Measurements from ENCODE around the gene MTHFSD. TPM values are rescaled to one million over a fixed set of nuclear protein-coding genes. Genes with fewer than 3 reads are reported as not detected.

Gene MTHFSD
- total RNA-seq, 6 experiments from 2014 or later, result 5.9 to 11.6 (median 9.0) TPM

GRCh38 chr16:86491640-86492023 lies 63.4 kb downstream of the MTHFSD start:
- Histone ChIP-seq H3K9me3 (no peaks in the 10 kb centered on the region), H3K27ac (no peak overlapping the region), H3K4me3 (no peak overlapping the region), H3K27me3 (peaks cover 0 to 12% of the 10 kb centered on the region in 2 donors), H3K4me1 (no peaks in the 10 kb centered on the region), H3K36me3 (no peaks in the 10 kb centered on the region)
- ATAC-seq (no peak), DNase-seq (no peak)
- TF ChIP-seq POLR2A (IDR thresholded peaks at IDR 0.05) (no peak), CTCF (IDR thresholded peaks at IDR 0.05) (no peak)
- intact Hi-C loops (cut with DNase I), result no loop called here
- WGBS (ENCODE audit: insufficient coverage, low coverage, low lambda C conversion rate, missing lambda C conversion rate), result 43% methylated on average over 7 of the region's 7 CpGs

- Histone ChIP-seq H3K4me1 (no peaks in the 10 kb centered on the region), H3K27ac (no peak overlapping the region), H3K27me3 (peaks cover 0 to 12% of the 10 kb centered on the region in 2 donors), H3K9me3 (no peaks in the 10 kb centered on the region), H3K4me3 (no peak overlapping the region), H3K36me3 (no peaks in the 10 kb centered on the region)
- 44% methylated on average over 11 of the region's 13 CpGs for WGBS (ENCODE audit: insufficient coverage, low coverage, low lambda C conversion rate, missing lambda C conversion rate)
- ATAC-seq, result no peak
- TF ChIP-seq CTCF (IDR thresholded peaks at IDR 0.05) (no peak), POLR2A (IDR thresholded peaks at IDR 0.05) (no peak)
- no peak for DNase-seq
- intact Hi-C loops (cut with DNase I), result no loop called here
Measured at GRCh38 chr16:86490859-86491639, 64.0 kb downstream of the MTHFSD start.

GRCh38 chr16:86485746-86486145 lies 69.3 kb downstream of the MTHFSD start:
- Histone ChIP-seq H3K27me3 (peaks cover 0 to 5% of the 10 kb centered on the region in 2 donors), H3K9me3 (no peaks in the 10 kb centered on the region), H3K27ac (no peak overlapping the region), H3K4me1 (no peaks in the 10 kb centered on the region), H3K4me3 (no peak overlapping the region), H3K36me3 (no peaks in the 10 kb centered on the region)
- ATAC-seq (no peak), DNase-seq (no peak)
- 76% methylated on average over 2 of the region's 3 CpGs for WGBS (ENCODE audit: insufficient coverage, low coverage, low lambda C conversion rate, missing lambda C conversion rate)
- intact Hi-C loops (cut with DNase I), result no loop called here
- TF ChIP-seq CTCF (IDR thresholded peaks at IDR 0.05) (no peak), POLR2A (IDR thresholded peaks at IDR 0.05) (no peak)

- no peak for ATAC-seq
- 37% methylated on average over 2 of the region's 5 CpGs for WGBS (ENCODE audit: insufficient coverage, low coverage, low lambda C conversion rate, missing lambda C conversion rate)
- no peak overlapping the region for H3K4me3 ChIP-seq
Measured at GRCh38 chr16:86484240-86484639, 70.8 kb downstream of the MTHFSD start.

More at GRCh38 chr16:86484240-86484639, 70.8 kb downstream of the MTHFSD start:
- intact Hi-C loops (cut with DNase I), result no loop called here
- DNase-seq, result no peak
- Histone ChIP-seq H3K9me3 (no peaks in the 10 kb centered on the region), H3K4me1 (no peaks in the 10 kb centered on the region), H3K36me3 (no peaks in the 10 kb centered on the region), H3K27ac (no peak overlapping the region), H3K27me3 (peaks cover 0 to 5% of the 10 kb centered on the region in 2 donors)
- TF ChIP-seq POLR2A (IDR thresholded peaks at IDR 0.05) (no peak), CTCF (IDR thresholded peaks at IDR 0.05) (no peak)

All from right lobe of liver (tissue), 6 donors.